ENCODE measurements around the gene WWC2.

Gene WWC2

GRCh38 chr4:183343730-183344129, 244.7 kb downstream of the WWC2 start:
- Histone ChIP-seq H3K27ac (ENCODE audit: low read depth, low read length) (no peak overlapping the region), H3K4me2 (ENCODE audit: low read length) (no peak overlapping the region), H3K4me1 (ENCODE audit: control insufficient read depth, low read length) (no peaks in the 10 kb centered on the region), H3K27me3 (ENCODE audit: control insufficient read depth, low read length) (no peaks in the 10 kb centered on the region), H3K36me3 (ENCODE audit: control insufficient read depth, low read length) (no peaks in the 10 kb centered on the region), H3K9me3 (ENCODE audit: control insufficient read depth, insufficient read depth, low read length) (no peaks in the 10 kb centered on the region), H3K79me2 (ENCODE audit: control insufficient read depth, low read length) (no peaks in the 10 kb centered on the region), H3F3A (ENCODE audit: control insufficient read depth, insufficient read depth) (no peaks in the 10 kb centered on the region), H3K9me2 (replicated peaks; ENCODE audit: control insufficient read depth, low read length) (no peaks in the 10 kb centered on the region), H3K4me3 (ENCODE audit: low read length) (no peak overlapping the region), H4K20me1 (ENCODE audit: control insufficient read depth, insufficient read depth, low read depth, low read length) (no peaks in the 10 kb centered on the region)
- TF ChIP-seq, protein P1, sequence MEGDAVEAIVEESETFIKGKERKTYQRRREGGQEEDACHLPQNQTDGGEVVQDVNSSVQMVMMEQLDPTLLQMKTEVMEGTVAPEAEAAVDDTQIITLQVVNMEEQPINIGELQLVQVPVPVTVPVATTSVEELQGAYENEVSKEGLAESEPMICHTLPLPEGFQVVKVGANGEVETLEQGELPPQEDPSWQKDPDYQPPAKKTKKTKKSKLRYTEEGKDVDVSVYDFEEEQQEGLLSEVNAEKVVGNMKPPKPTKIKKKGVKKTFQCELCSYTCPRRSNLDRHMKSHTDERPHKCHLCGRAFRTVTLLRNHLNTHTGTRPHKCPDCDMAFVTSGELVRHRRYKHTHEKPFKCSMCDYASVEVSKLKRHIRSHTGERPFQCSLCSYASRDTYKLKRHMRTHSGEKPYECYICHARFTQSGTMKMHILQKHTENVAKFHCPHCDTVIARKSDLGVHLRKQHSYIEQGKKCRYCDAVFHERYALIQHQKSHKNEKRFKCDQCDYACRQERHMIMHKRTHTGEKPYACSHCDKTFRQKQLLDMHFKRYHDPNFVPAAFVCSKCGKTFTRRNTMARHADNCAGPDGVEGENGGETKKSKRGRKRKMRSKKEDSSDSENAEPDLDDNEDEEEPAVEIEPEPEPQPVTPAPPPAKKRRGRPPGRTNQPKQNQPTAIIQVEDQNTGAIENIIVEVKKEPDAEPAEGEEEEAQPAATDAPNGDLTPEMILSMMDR (IDR thresholded peaks at IDR 0.05; ENCODE audit: low read depth, low read length, poor library complexity, severe bottlenecking): no peak
- no peak for TF ChIP-seq EZH2phosphoT487 (IDR thresholded peaks at IDR 0.05; ENCODE audit: borderline replicate concordance, low read length)

- Histone ChIP-seq H3K4me1 (ENCODE audit: control insufficient read depth, low read length) (no peaks in the 10 kb centered on the region), H3K4me2 (ENCODE audit: low read length) (no peak overlapping the region), H3K36me3 (ENCODE audit: control insufficient read depth, low read length) (no peaks in the 10 kb centered on the region), H3K27me3 (ENCODE audit: control insufficient read depth, low read length) (no peaks in the 10 kb centered on the region), H3K27ac (ENCODE audit: low read depth, low read length) (no peak overlapping the region), H3K79me2 (ENCODE audit: control insufficient read depth, low read length) (no peaks in the 10 kb centered on the region), H3K4me3 (ENCODE audit: low read length) (no peak overlapping the region), H3F3A (ENCODE audit: control insufficient read depth, insufficient read depth) (no peaks in the 10 kb centered on the region), H3K9me3 (ENCODE audit: control insufficient read depth, insufficient read depth, low read length) (no peaks in the 10 kb centered on the region), H3K9me2 (replicated peaks; ENCODE audit: control insufficient read depth, low read length) (no peaks in the 10 kb centered on the region), H4K20me1 (ENCODE audit: control insufficient read depth, insufficient read depth, low read depth, low read length) (no peaks in the 10 kb centered on the region)
- TF ChIP-seq, protein P1 (IDR thresholded peaks at IDR 0.05; ENCODE audit: low read depth, low read length, poor library complexity, severe bottlenecking): no peak
- TF ChIP-seq EZH2phosphoT487 (IDR thresholded peaks at IDR 0.05; ENCODE audit: borderline replicate concordance, low read length): no peak
Measured at GRCh38 chr4:183344523-183345255, 245.6 kb downstream of the WWC2 start.

GRCh38 chr4:183345261-183345660, 246.2 kb downstream of the WWC2 start:
- Histone ChIP-seq H3K9me3 (ENCODE audit: control insufficient read depth, insufficient read depth, low read length) (no peaks in the 10 kb centered on the region), H3K4me3 (ENCODE audit: low read length) (no peak overlapping the region), H3K36me3 (ENCODE audit: control insufficient read depth, low read length) (no peaks in the 10 kb centered on the region), H3K4me2 (ENCODE audit: low read length) (no peak overlapping the region), H4K20me1 (ENCODE audit: control insufficient read depth, insufficient read depth, low read depth, low read length) (no peaks in the 10 kb centered on the region), H3F3A (ENCODE audit: control insufficient read depth, insufficient read depth) (no peaks in the 10 kb centered on the region), H3K27ac (ENCODE audit: low read depth, low read length) (no peak overlapping the region), H3K27me3 (ENCODE audit: control insufficient read depth, low read length) (no peaks in the 10 kb centered on the region), H3K4me1 (ENCODE audit: control insufficient read depth, low read length) (no peaks in the 10 kb centered on the region), H3K79me2 (ENCODE audit: control insufficient read depth, low read length) (no peaks in the 10 kb centered on the region), H3K9me2 (replicated peaks; ENCODE audit: control insufficient read depth, low read length) (no peaks in the 10 kb centered on the region)
- TF ChIP-seq, protein P1 (IDR thresholded peaks at IDR 0.05; ENCODE audit: low read depth, low read length, poor library complexity, severe bottlenecking): no peak

All from DOHH2 (cell line).